Endodermal cell (in vitro differentiated cells): ENCODE measurements around the gene ENC1. TPM values are rescaled to one million over a fixed set of nuclear protein-coding genes. Genes with fewer than 3 reads are reported as not detected.

Source experiments
- DNase-seq: peaks from one replicate; pipeline ENCODE4 v3.0.0-alpha.2; 2017
- H3K27ac ChIP-seq: 2 replicates; pipeline ENCODE4 v1.5.1; 2013; ENCODE audit warnings: mild to moderate bottlenecking, low read depth, low read length, moderate library complexity
- H3K27me3 ChIP-seq: 2 replicates; pipeline ENCODE4 v1.6.1; 2013; ENCODE audit warnings: mild to moderate bottlenecking, low read length, moderate library complexity; ENCODE audit not compliant: insufficient read depth, control insufficient read depth, poor library complexity, severe bottlenecking
- H3K36me3 ChIP-seq: 2 replicates; pipeline ENCODE4 v1.7.0; 2013; ENCODE audit warnings: mild to moderate bottlenecking, low read length, moderate library complexity; ENCODE audit not compliant: control insufficient read depth, insufficient read depth
- H3K4me1 ChIP-seq: one replicate; pipeline ENCODE4 v1.7.0; 2013; ENCODE audit warnings: low read length; ENCODE audit not compliant: control insufficient read depth, insufficient read depth
- H3K4me3 ChIP-seq: 2 replicates; pipeline ENCODE4 v1.5.1; 2013; ENCODE audit warnings: mild to moderate bottlenecking, low read length, moderate library complexity
- H3K9ac ChIP-seq: 2 replicates; pipeline ENCODE4 v1.6.1; 2013; ENCODE audit warnings: mild to moderate bottlenecking, low read length, moderate library complexity; ENCODE audit not compliant: poor library complexity, severe bottlenecking; ENCODE audit errors: extremely low read depth
- H3K9me3 ChIP-seq: 2 replicates; pipeline ENCODE4 v1.6.1; 2013; ENCODE audit warnings: mild to moderate bottlenecking, low read length, moderate library complexity; ENCODE audit not compliant: control insufficient read depth
- H3K27ac Mint-ChIP-seq: 2 replicates; pipeline ENCODE4 v1.8.0; 2020; ENCODE audit warnings: mixed read lengths
- H3K27me3 Mint-ChIP-seq: 2 replicates; pipeline ENCODE4 v1.8.0; 2021; ENCODE audit warnings: mild to moderate bottlenecking, mixed read lengths; ENCODE audit not compliant: insufficient read depth
- H3K36me3 Mint-ChIP-seq: 2 replicates; pipeline ENCODE4 v1.8.0; 2020; ENCODE audit warnings: low read depth, mixed read lengths
- H3K4me1 Mint-ChIP-seq: 2 replicates; pipeline ENCODE4 v1.8.0; 2020; ENCODE audit warnings: mixed read lengths
- H3K4me3 Mint-ChIP-seq: 2 replicates; pipeline ENCODE4 v1.8.0; 2020; ENCODE audit warnings: mild to moderate bottlenecking, moderate library complexity, mixed read lengths
- H3K9me3 Mint-ChIP-seq: 2 replicates; pipeline ENCODE4 v1.8.0; 2020; ENCODE audit warnings: mild to moderate bottlenecking, mixed read lengths
- CTCF ChIP-seq: fragments of 200-600 bp; sonication (generic); conservative IDR thresholded peaks from 2 replicates; pipeline ENCODE4 v1.5.0; 2021; ENCODE audit warnings: antibody characterized with exemption, mild to moderate bottlenecking
- WGBS, 2 experiments: methylation state at CpG; one replicate each; pipeline versions ENCODE4 v1.1.5 to v1.1.7; 2013; ENCODE audit warnings: missing lambda C conversion rate in 2 of 2, mixed read lengths in 1 of 2; ENCODE audit not compliant: insufficient coverage in 1 of 2, insufficient read length in 1 of 2; 5-methylcytosine and 5-hydroxymethylcytosine counted together
- total RNA-seq, 2 donors: library from RNA; stranded (reverse); fragmentation: NEBNext Ultra II Directional in 1 of 2; extraction: Animal tissue kit (Norgen Biotek cat#: 25700) in 1 of 2; gene quantifications; 2 replicates in 1 of 2; 3 replicates in 1 of 2; pipeline ENCODE4 v1.2.1, GENCODE V29; 2021

Gene ENC1
- total RNA-seq, 2 donors from 2014 or later, result 64.2 to 70.8 TPM

DNA sequence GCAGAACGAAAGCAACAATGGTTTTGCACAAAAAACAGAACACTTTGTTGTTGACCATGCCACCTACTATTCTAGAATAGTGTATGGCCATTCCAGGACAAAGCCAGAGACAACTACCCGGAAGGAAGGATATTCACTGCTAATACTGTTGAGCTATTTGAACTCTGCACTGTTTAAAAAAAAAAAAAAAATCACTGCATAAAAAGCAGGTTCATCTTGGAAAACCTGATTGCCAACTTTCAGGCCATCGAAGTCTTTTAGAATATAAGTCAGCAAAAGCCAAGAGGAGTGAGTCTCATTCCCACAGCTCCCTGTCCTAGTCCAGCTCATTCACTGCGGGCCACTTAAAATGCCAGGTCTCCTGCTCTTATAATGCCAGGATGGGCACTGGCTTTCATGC is 4.0 kb downstream of the ENC1 start:
- no peak overlapping the region for H3K27ac ChIP-seq
- Mint-ChIP-seq H3K4me1 (peaks cover 53% of the 10 kb centered on the region), H3K9me3 (no peaks in the 10 kb centered on the region), H3K4me3 (peak overlapping the region; percentile 98), H3K27ac (no peak overlapping the region), H3K36me3 (peaks cover 44% of the 10 kb centered on the region), H3K27me3 (no peaks in the 10 kb centered on the region)
- peaks cover 5% of the 10 kb centered on the region for H3K4me1 ChIP-seq
- no peaks in the 10 kb centered on the region for H3K27me3 ChIP-seq
- TF ChIP-seq CTCF, result no peak
- H3K9ac ChIP-seq, result no peak overlapping the region
- H3K36me3 ChIP-seq, result peaks cover 47% of the 10 kb centered on the region
- 91 to 97% methylated on average over 4 of the region's 4 CpGs for WGBS, 2 experiments
- no peaks in the 10 kb centered on the region for H3K9me3 ChIP-seq
- DNase-seq, result no peak
- peak overlapping the region; percentile 99 for H3K4me3 ChIP-seq

DNA sequence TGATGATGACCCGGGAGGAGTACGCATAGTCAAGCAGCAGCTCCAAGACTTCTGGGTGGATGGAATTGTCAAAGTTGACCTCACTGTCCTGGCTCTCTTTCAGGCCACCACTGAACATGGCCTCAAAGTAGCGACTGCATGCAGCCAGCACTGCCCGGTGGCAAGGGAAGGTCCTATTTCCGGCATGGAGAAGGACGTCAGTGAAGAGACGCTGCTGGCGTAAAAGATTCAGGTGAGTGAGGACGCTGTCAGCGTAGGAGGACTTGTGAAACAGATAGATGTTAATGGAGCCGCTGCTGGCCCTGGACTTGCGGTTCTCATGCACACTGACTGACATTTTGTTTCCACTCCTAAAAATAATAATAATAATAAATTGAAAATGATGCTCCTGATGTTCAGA is 4.4 kb downstream of the ENC1 start:
- Mint-ChIP-seq H3K27ac (no peak overlapping the region), H3K36me3 (peaks cover 44% of the 10 kb centered on the region), H3K27me3 (no peaks in the 10 kb centered on the region), H3K4me3 (no peak overlapping the region), H3K9me3 (no peaks in the 10 kb centered on the region), H3K4me1 (peaks cover 55% of the 10 kb centered on the region)
- no peak for DNase-seq
- Histone ChIP-seq H3K36me3 (peaks cover 47% of the 10 kb centered on the region), H3K27me3 (no peaks in the 10 kb centered on the region), H3K4me3 (peak overlapping the region; percentile 99), H3K9ac (no peak overlapping the region), H3K9me3 (no peaks in the 10 kb centered on the region), H3K27ac (no peak overlapping the region), H3K4me1 (peaks cover 5% of the 10 kb centered on the region)
- 93 to 95% methylated on average over 10 to 11 of the region's 12 CpGs for WGBS, 2 experiments
- no peak for TF ChIP-seq CTCF

GRCh38 chr5:74634611-74635286 is 5.8 kb downstream of the ENC1 start:
- H3K27me3 Mint-ChIP-seq, result no peaks in the 10 kb centered on the region

More at GRCh38 chr5:74634611-74635286, 5.8 kb downstream of the ENC1 start:
- DNase-seq, result no peak
- Histone ChIP-seq H3K9ac (no peak overlapping the region), H3K4me1 (peaks cover 11% of the 10 kb centered on the region), H3K27ac (no peak overlapping the region), H3K36me3 (peaks cover 58% of the 10 kb centered on the region), H3K4me3 (no peak overlapping the region), H3K27me3 (no peaks in the 10 kb centered on the region), H3K9me3 (no peaks in the 10 kb centered on the region)
- WGBS, 2 experiments, result 95 to 97% methylated on average over 10 to 16 of the region's 16 CpGs
- Mint-ChIP-seq H3K4me3 (no peak overlapping the region), H3K4me1 (peaks cover 69% of the 10 kb centered on the region), H3K27ac (no peak overlapping the region), H3K36me3 (peaks cover 50% of the 10 kb centered on the region), H3K9me3 (no peaks in the 10 kb centered on the region)
- TF ChIP-seq CTCF, result no peak
